DND-41 (cell line): Measurements from ENCODE around the gene RIT2.

ENCODE experiments used
- ATAC-seq: fragments of 200-7000 bp; cut with Tn5 transposase; 3 replicates; pipeline ENCODE4 v1.9.1; 2021; ENCODE audit warnings: low read depth; ENCODE audit not compliant: insufficient read depth
- DNase-seq: peaks from one replicate; pipeline ENCODE4 v3.0.0-alpha.2; 2020
- H2AFZ ChIP-seq: 2 replicates; pipeline ENCODE4 v1.6.0; 2012; ENCODE audit warnings: low read depth, low read length
- H3K27ac ChIP-seq: 2 replicates; pipeline ENCODE4 v1.5.1; 2012; ENCODE audit warnings: low read length, inconsistent platforms
- H3K27me3 ChIP-seq: fragments of 200-600 bp; sonication (generic); 2 replicates; pipeline ENCODE4 v1.6.0; 2012; ENCODE audit warnings: low read length, mild to moderate bottlenecking, inconsistent platforms; ENCODE audit not compliant: insufficient read depth, poor library complexity
- H3K36me3 ChIP-seq: 2 replicates; pipeline ENCODE4 v1.5.1; 2012; ENCODE audit warnings: low read length, inconsistent platforms; ENCODE audit not compliant: insufficient read depth
- H3K4me1 ChIP-seq: 2 replicates; pipeline ENCODE4 v1.5.1; 2012; ENCODE audit warnings: mild to moderate bottlenecking, low read length; ENCODE audit not compliant: insufficient read depth
- H3K4me2 ChIP-seq: 2 replicates; pipeline ENCODE4 v1.6.0; 2012; ENCODE audit warnings: mild to moderate bottlenecking, moderate library complexity, low read length, inconsistent platforms; ENCODE audit not compliant: insufficient read depth
- H3K4me3 ChIP-seq, 2 experiments: fragments of 200-600 bp in 1 of 2; shearing (Covaris generic) in 1 of 2; 2 replicates each; pipeline ENCODE4 v1.5.1; 2012 to 2016; ENCODE audit warnings: inconsistent platforms in 2 of 2, low read length in 2 of 2, mild to moderate bottlenecking in 2 of 2, low read depth in 1 of 2, moderate library complexity in 1 of 2
- H3K79me2 ChIP-seq: 2 replicates; pipeline ENCODE4 v1.6.0; 2012; ENCODE audit warnings: low read length, inconsistent platforms; ENCODE audit not compliant: insufficient read depth
- H3K9ac ChIP-seq: 2 replicates; pipeline ENCODE4 v1.6.0; 2012; ENCODE audit warnings: low read depth, mild to moderate bottlenecking, inconsistent platforms, low read length, moderate library complexity
- H3K9me3 ChIP-seq: 2 replicates; pipeline ENCODE4 v1.5.1; 2012; ENCODE audit warnings: low read length, moderate library complexity, mild to moderate bottlenecking, inconsistent platforms; ENCODE audit not compliant: insufficient read depth, severe bottlenecking
- H4K20me1 ChIP-seq: 2 replicates; pipeline ENCODE4 v1.6.0; 2012; ENCODE audit warnings: low read length; ENCODE audit not compliant: insufficient read depth
- CTCF ChIP-seq: IDR thresholded peaks from 2 replicates; pipeline ENCODE4 v1.5.1; 2012; ENCODE audit warnings: borderline replicate concordance, low read length, moderate library complexity, mild to moderate bottlenecking; ENCODE audit not compliant: poor library complexity, severe bottlenecking; ENCODE audit errors: extremely low read depth
- EZH2 ChIP-seq: IDR thresholded peaks from 3 replicates; pipeline ENCODE4 v1.6.1; 2012; ENCODE audit warnings: borderline replicate concordance, low read depth, mild to moderate bottlenecking, moderate library complexity, low read length, inconsistent platforms; ENCODE audit not compliant: severe bottlenecking

The RIT2 gene

GRCh38 chr18:42765302-42765701 lies 350.2 kb downstream of the RIT2 start:
- Histone ChIP-seq H3K9ac (no peak overlapping the region), H3K4me2 (no peak overlapping the region), H3K27me3 (no peaks in the 10 kb centered on the region), H3K4me1 (no peaks in the 10 kb centered on the region), H3K4me3 (no peak overlapping the region), H4K20me1 (no peaks in the 10 kb centered on the region), H3K9me3 (no peaks in the 10 kb centered on the region), H2AFZ (no peak overlapping the region), H3K79me2 (no peaks in the 10 kb centered on the region), H3K27ac (no peak overlapping the region), H3K36me3 (no peaks in the 10 kb centered on the region)
- no peak for ATAC-seq
- DNase-seq, result no peak
- no peak for TF ChIP-seq CTCF
- TF ChIP-seq EZH2, result no peak

GRCh38 chr18:42760290-42760689 lies 355.2 kb downstream of the RIT2 start:
- Histone ChIP-seq H3K27me3 (no peaks in the 10 kb centered on the region), H3K36me3 (no peaks in the 10 kb centered on the region), H4K20me1 (no peaks in the 10 kb centered on the region), H3K4me3 (no peak overlapping the region), H3K79me2 (no peaks in the 10 kb centered on the region), H3K4me1 (no peaks in the 10 kb centered on the region), H3K9me3 (no peaks in the 10 kb centered on the region), H3K4me2 (no peak overlapping the region), H3K9ac (no peak overlapping the region), H3K27ac (no peak overlapping the region), H2AFZ (no peak overlapping the region)
- ATAC-seq (no peak), DNase-seq (no peak)
- TF ChIP-seq EZH2, result no peak
- TF ChIP-seq CTCF, result no peak

GRCh38 chr18:42758852-42759251 lies 356.6 kb downstream of the RIT2 start:
- H3K4me3 ChIP-seq, result no peak overlapping the region
- no peaks in the 10 kb centered on the region for H4K20me1 ChIP-seq
- H3K4me2 ChIP-seq, result no peak overlapping the region
- no peaks in the 10 kb centered on the region for H3K27me3 ChIP-seq
- DNase-seq, result no peak
- no peaks in the 10 kb centered on the region for H3K36me3 ChIP-seq
- no peak overlapping the region for H3K9ac ChIP-seq
- H3K27ac ChIP-seq, result no peak overlapping the region
- H3K79me2 ChIP-seq, result no peaks in the 10 kb centered on the region
- no peaks in the 10 kb centered on the region for H3K9me3 ChIP-seq
- H2AFZ ChIP-seq, result no peak overlapping the region
- H3K4me1 ChIP-seq, result no peaks in the 10 kb centered on the region
- ATAC-seq, result no peak
- TF ChIP-seq EZH2 (no peak), CTCF (no peak)

GRCh38 chr18:42756214-42756613 lies 359.3 kb downstream of the RIT2 start:
- H3K4me1 ChIP-seq, result no peaks in the 10 kb centered on the region
- no peak overlapping the region for H3K9ac ChIP-seq
- H3K4me3 ChIP-seq, result no peak overlapping the region
- H3K79me2 ChIP-seq, result no peaks in the 10 kb centered on the region
- H2AFZ ChIP-seq, result no peak overlapping the region
- DNase-seq, result no peak
- H3K27me3 ChIP-seq, result no peaks in the 10 kb centered on the region
- H3K36me3 ChIP-seq, result no peaks in the 10 kb centered on the region
- no peaks in the 10 kb centered on the region for H3K9me3 ChIP-seq
- H3K27ac ChIP-seq, result no peak overlapping the region
- H4K20me1 ChIP-seq, result no peaks in the 10 kb centered on the region
- no peak for ATAC-seq
- TF ChIP-seq CTCF (no peak), EZH2 (no peak)
- no peak overlapping the region for H3K4me2 ChIP-seq
